DMS 273 (cell line): ENCODE results near the gene HIPK1.
"Not testable (repeated sequence)": the region's sequence is repeated elsewhere in the genome, so short reads cannot be mapped to it uniquely, and the experiment has no call there.

Source experiments
- DNase-seq: peaks from one replicate; lab custom pipeline; 2025; ENCODE audit not compliant: unreplicated experiment; lab: John Stamatoyannopoulos, UW

HIPK1 gene

DNA sequence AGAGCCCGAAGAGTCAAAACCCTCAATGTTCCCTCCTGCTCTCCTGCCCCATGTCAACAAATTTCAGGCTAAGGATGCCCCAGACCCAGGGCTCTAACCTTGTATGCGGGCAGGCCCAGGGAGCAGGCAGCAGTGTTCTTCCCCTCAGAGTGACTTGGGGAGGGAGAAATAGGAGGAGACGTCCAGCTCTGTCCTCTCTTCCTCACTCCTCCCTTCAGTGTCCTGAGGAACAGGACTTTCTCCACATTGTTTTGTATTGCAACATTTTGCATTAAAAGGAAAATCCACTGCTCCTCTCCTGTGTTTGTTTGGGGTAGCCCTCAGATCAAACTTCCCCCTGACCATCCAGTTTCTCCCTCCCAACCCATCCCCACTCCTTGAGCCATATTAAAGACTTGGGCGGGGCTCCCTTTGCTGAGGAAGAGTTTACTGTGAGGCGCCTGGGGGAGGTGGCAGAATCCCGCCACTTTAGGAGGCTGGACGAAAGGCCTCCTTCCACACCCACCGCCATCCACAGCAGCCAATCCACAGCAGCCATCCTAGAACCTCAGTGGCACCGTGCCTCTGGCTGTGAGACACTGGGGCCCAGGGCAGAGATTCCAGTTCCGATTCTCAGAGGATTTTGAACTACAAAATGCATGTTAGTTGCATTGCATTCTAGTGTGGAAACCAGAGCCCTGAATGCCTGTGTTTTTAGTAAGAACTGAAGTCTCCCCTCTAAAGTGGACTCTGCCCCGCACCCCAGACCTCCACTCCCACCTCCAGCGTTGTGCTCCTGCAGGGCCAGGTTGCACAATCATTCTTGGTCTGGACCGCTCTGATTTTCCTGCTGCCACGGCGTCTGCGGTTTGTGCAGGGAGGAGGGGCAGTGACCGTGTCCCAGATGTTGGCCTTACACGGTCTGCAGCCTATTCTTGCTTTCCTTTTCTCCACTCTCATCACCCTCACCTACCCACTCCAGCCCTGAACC, 53.1 kb downstream of the HIPK1 start:
- no peak for DNase-seq

- no peak for DNase-seq
Observed at GRCh38 chr1:113982949-113983348, 53.8 kb downstream of the HIPK1 start.

DNA sequence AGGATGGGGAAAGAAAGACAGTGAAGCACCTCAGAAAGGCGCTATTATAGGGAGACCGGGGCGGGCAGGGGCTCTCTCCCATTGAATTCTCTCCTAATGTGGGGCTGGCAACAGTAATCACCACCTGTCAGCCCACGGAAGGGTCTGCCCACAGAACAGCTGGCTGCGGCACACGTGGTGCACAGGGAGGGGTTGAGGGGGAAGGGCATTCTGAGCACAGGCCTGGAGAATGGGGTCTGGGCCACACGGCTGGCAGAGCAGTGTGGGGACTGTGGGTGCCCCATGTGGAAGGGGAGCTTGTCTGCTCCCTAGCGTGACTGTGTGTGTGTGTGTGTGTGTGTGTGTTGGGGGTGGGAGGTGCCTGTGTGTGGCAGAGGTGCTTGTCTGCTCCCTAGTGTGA, 54.3 kb downstream of the HIPK1 start:
- DNase-seq: peak; percentile 36

GRCh38 chr1:113983826-113984225, 54.7 kb downstream of the HIPK1 start:
- no peak for DNase-seq

DNA sequence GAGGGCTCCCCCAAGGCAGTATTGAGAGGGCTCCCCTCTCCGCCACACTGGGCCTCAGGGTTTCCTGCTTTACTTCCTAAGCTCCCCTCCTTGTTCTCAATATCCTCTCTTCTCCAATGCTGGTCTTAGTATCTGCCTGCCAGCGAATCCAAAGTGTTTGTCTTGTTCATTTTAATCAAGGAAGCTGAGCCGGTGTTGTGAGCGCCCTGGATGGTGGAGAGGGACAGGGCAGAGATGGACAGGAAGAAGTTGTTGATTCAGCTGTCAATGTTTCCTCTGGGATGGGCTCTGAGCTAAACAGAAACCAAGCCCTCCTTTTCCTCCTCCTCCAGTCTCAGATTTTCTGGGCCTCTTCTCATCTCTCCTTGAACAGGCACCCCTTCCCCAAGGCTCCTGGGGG, 55.6 kb downstream of the HIPK1 start:
- DNase-seq: no peak

- no peak for DNase-seq
Observed at GRCh38 chr1:113986802-113987201, 57.7 kb downstream of the HIPK1 start.

DNA sequence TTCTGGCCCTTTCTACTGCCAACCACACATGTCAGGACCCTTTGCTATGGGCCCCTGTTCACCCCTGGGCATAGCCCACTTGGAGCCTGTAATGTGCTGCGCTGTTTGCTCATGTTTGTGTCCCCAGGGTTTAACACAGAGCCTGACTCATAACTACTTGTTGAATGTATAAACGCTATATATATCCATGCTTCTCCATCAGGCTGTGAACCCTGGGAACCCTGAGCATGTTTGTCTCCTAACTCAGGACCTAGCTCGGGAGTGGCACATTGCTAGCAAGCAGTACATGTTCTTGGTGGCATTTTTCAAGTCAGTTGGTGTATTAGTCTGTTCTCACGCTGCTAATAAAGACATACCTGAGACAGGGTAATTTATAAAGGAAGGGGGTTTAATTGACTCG, 58.1 kb downstream of the HIPK1 start:
- DNase-seq: no peak

- DNase-seq: no peak
Observed at GRCh38 chr1:113990530-113990929, 61.4 kb downstream of the HIPK1 start.

- DNase-seq: no peak
Observed at GRCh38 chr1:113990961-113991360, 61.8 kb downstream of the HIPK1 start.

DNA sequence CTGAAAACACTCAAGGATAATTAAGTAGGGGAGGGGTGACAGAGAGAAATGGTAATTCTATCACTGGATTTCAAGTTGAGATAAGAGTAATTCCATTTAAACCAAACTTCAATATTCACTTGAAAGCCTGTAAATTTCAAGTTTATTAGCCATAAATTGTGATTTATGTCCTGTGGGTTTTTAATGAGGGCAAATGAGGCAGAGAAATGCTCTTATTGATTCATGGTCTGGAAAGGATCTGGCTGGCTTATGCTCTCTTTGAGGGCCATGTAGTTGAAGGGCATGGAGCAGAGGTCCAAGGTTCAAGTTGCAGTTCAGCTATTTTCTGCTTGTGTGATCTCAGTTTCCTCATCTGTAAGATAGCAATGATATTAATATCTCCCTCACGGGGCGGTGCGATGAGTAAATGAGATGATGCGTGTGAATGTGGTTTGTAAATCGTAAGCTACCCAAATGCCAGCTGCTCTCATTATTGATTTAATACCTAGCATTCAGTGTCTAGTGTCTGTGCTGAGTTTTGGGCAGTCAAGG, 62.4 kb downstream of the HIPK1 start:
- no peak for DNase-seq

- peak; percentile 14 for DNase-seq
Observed at GRCh38 chr1:113993072-113993471, 63.9 kb downstream of the HIPK1 start.

DNA sequence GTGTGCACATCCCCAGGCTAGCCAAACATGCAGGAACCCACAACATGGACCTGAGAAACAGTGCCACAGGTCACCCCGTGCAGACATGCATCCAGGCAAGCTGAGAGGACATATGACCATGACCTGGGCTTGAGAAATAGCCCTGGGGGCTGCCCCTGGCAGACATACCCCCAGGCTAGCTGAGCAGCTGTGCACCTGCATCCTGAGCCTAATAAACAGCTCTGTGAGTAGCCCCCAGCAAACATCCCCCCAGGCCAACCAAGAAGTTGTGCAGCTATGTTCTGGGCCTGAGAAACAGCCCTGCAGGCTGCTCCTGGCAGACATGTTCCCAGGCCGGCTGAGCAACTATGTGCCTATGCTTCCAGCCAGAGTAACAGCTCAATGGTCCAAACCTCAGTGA, 64.6 kb downstream of the HIPK1 start:
- DNase-seq: no peak

DNA sequence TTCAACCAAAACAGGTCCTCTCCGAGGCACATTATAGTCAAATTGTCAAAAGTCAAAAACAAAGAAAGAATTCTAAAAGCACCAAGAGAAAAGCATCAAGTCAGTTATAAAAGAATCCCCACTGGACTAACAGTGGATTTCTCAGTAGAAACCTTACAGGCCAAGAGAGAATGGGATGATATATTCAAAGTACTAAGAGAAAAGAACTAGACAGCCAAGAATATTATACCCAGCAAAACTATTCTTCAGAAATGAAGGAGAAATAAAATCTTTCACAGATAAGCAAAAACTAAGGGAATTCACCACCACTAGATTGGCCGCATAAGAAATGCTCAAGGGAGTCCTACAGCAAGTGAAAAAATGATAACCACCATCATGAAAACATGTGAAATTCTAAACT, 66.3 kb downstream of the HIPK1 start:
- DNase-seq: no peak

GRCh38 chr1:113998361-113998760, 69.2 kb downstream of the HIPK1 start:
- peak; percentile 34 for DNase-seq

DNA sequence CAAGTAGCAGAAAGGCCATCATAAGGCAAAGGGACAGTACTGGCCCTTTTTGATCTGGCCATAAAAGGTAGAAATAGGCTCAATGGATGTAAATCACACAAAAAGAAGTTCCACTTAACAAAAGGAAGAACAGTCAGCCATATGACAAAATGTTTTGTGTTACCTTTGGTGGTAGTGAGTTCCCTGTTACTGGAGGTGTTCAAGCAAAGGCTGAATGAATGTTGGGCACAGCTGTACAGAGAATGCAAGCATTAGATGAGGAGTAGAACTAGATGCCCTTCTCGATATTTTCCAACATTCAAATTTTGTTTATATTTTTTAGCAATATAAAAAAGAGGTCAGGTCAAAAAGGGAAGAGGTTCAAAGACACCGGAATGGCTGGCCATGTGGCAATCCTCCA, 70.1 kb downstream of the HIPK1 start:
- no peak for DNase-seq

DNA sequence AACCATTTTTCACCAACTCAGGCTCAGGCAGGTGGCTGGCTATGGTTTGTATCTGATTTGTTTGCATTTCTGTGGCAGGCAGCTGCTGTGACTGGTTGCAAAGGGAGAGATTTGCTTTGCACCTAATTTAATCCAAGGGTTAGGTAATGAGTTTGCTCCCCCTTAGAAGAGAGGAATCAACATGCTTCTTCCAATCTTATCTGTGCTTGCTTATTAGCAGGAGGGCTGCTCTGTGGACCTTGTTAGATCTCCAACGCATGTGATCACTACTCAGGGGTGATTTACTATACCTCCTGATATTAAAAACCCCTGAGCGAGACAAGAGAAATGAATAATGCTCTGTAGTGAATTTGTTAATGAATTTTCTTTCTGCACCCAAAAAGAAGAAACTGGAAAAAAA, 70.7 kb downstream of the HIPK1 start:
- DNase-seq: peak; percentile 14

GRCh38 chr1:114000406-114000805, 71.3 kb downstream of the HIPK1 start:
- no peak for DNase-seq

GRCh38 chr1:114002492-114003239, 73.5 kb downstream of the HIPK1 start:
- peak; percentile 4 for DNase-seq

DNA sequence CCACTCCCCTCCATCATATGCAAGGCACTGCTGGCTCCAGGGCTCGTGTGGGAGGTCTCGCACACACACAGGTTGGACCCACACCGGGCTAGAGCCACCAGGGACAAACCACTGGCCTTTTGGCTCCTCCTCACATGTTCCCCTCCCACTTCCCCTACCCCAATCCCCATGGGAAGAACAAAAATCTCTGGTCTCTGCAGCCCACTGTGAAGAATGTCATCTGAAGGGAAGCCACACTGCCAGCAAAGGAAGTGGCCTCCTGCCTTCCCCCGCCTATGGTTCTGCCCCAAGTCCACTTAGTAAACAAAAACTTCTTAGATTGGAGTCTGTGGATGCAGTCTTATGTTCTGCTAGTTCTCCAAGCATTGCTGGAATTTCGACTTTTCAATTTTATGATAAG, 74.3 kb downstream of the HIPK1 start:
- DNase-seq: no peak

- not testable (repeated sequence) for DNase-seq
Observed at GRCh38 chr1:114006825-114007224, 77.7 kb downstream of the HIPK1 start.

DNA sequence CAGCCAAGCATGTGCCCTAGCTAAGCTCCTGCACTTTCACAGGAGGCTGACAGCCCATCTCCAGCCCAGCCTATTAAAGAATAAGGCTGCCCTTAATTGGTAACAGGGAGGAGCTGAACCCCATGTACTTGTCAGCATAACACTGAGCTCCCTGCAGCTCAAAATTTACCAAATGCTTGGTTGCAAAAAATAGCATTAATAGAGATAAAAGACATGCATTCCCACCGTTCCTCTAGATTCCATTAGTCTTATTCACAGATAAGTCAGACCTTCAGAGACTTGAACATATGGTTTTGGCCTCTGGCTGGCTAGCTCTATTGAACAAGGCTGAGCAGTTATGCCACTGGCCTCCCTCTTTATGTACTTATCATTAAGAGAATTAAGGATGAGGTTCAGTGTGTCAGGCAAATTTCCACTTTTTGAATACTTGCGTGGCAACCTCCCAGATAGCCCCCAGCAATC, 79.4 kb downstream of the HIPK1 start:
- no peak for DNase-seq

GRCh38 chr1:114008993-114009392, 79.9 kb downstream of the HIPK1 start:
- peak; percentile 20 for DNase-seq
